A673 (cell line): ENCODE data around the gene FAM13A. TPM values are rescaled to one million over a fixed set of nuclear protein-coding genes. Genes with fewer than 3 reads are reported as not detected.
A peak's percentile ranks its signal among the peaks of the same experiment; 100 is the strongest.

Source experiments
- BruUV-seq: library from RNA; stranded (reverse); fragments of 400-500 nt; replicated peaks from 2 replicates; lab custom pipeline; 2021; lab: Mats Ljungman, UMichigan
- CTCF ChIA-PET: fragments of 300-600 bp; sonication (Branson Sonifier 250); formaldehyde crosslinking; loops from one replicate; lab custom pipeline; 2022; ENCODE audit warnings: antibody characterized with exemption; lab: Charles Lee
- POLR2A ChIA-PET: fragments of 300-600 bp; sonication (Branson Sonifier 250); formaldehyde crosslinking; loops from one replicate; lab custom pipeline; 2022; ENCODE audit warnings: antibody characterized with exemption; ENCODE audit not compliant: low non-redundant PET; lab: Charles Lee
- DNase-seq: peaks from one replicate; pipeline ENCODE4 v3.0.0-alpha.2; 2015; ENCODE audit warnings: low spot score
- H3K27ac ChIP-seq: fragments of 200-600 bp; sonication (generic); 2 replicates; pipeline ENCODE4 v1.5.1; 2016; ENCODE audit warnings: mixed run types, low read depth, mild to moderate bottlenecking, mixed read lengths, antibody characterized with exemption, low read length; ENCODE audit not compliant: poor library complexity, severe bottlenecking
- H3K27me3 ChIP-seq: fragments of 200-600 bp; sonication (generic); replicated peaks from 2 replicates; pipeline ENCODE4 v1.6.1; 2017; ENCODE audit warnings: mixed run types, low read depth, mild to moderate bottlenecking, mixed read lengths, antibody characterized with exemption, low read length; ENCODE audit not compliant: insufficient read depth, poor library complexity
- H3K36me3 ChIP-seq: fragments of 200-600 bp; sonication (generic); 2 replicates; pipeline ENCODE4 v1.6.1; 2016; ENCODE audit warnings: mixed run types, mild to moderate bottlenecking, mixed read lengths, antibody characterized with exemption, low read length; ENCODE audit not compliant: insufficient read depth, poor library complexity, severe bottlenecking
- H3K4me1 ChIP-seq: fragments of 200-600 bp; sonication (generic); 2 replicates; pipeline ENCODE4 v1.6.1; 2017; ENCODE audit warnings: mixed run types, mild to moderate bottlenecking, mixed read lengths, antibody characterized with exemption, low read length; ENCODE audit not compliant: insufficient read depth, poor library complexity, severe bottlenecking
- H3K4me3 ChIP-seq: fragments of 200-600 bp; sonication (generic); 2 replicates; pipeline ENCODE4 v1.5.1; 2016; ENCODE audit warnings: low read depth, mixed run types, mild to moderate bottlenecking, mixed read lengths, low read length; ENCODE audit not compliant: poor library complexity, severe bottlenecking
- H3K9me3 ChIP-seq: fragments of 200-600 bp; sonication (generic); 2 replicates; pipeline ENCODE4 v1.6.1; 2016; ENCODE audit warnings: mixed run types, low read depth, mild to moderate bottlenecking, mixed read lengths, antibody characterized with exemption, low read length; ENCODE audit not compliant: poor library complexity, severe bottlenecking
- EZH2 ChIP-seq: fragments of 200-600 bp; sonication (generic); IDR thresholded peaks from 2 replicates; pipeline ENCODE4 v1.6.1; 2017; ENCODE audit warnings: borderline replicate concordance, low read depth, mild to moderate bottlenecking, mixed read lengths, antibody characterized with exemption, low read length; ENCODE audit not compliant: poor library complexity, severe bottlenecking
- intact Hi-C: fragments of 100-400 bp; cut with micrococcal nuclease; formaldehyde crosslinking; loops from one replicate; pipeline ENCODE4 v1.10.0; 2022; ENCODE audit not compliant: unreplicated experiment
- total RNA-seq: library from RNA; stranded (reverse); gene quantifications from 2 replicates; pipeline ENCODE4 v1.2.3, GENCODE V29; 2021
- TF ChIP-seq, protein P1 (sequence below): fragments of 300-800, 200-600 bp; sonication (generic); conservative IDR thresholded peaks from 2 replicates; pipeline ENCODE4 v1.5.1; 2017; ENCODE audit warnings: low read depth, mild to moderate bottlenecking, antibody characterized with exemption, low read length, moderate library complexity, mixed read lengths

The FAM13A gene
- total RNA-seq, 1 experiment from 2014 or later: 15.5 TPM

GRCh38 chr4:88765729-88766128, 291.3 kb downstream of the FAM13A start:
- H3K36me3 ChIP-seq: no peaks in the 10 kb centered on the region
- CTCF ChIA-PET: no interaction called here
- no peaks in the 10 kb centered on the region for H3K27me3 ChIP-seq
- TF ChIP-seq, protein P1, sequence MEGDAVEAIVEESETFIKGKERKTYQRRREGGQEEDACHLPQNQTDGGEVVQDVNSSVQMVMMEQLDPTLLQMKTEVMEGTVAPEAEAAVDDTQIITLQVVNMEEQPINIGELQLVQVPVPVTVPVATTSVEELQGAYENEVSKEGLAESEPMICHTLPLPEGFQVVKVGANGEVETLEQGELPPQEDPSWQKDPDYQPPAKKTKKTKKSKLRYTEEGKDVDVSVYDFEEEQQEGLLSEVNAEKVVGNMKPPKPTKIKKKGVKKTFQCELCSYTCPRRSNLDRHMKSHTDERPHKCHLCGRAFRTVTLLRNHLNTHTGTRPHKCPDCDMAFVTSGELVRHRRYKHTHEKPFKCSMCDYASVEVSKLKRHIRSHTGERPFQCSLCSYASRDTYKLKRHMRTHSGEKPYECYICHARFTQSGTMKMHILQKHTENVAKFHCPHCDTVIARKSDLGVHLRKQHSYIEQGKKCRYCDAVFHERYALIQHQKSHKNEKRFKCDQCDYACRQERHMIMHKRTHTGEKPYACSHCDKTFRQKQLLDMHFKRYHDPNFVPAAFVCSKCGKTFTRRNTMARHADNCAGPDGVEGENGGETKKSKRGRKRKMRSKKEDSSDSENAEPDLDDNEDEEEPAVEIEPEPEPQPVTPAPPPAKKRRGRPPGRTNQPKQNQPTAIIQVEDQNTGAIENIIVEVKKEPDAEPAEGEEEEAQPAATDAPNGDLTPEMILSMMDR: no peak
- TF ChIP-seq EZH2: no peak
- no peaks in the 10 kb centered on the region for H3K9me3 ChIP-seq
- BruUV-seq: no TSS peak
- POLR2A ChIA-PET: no interaction called here
- no peak overlapping the region for H3K27ac ChIP-seq
- H3K4me1 ChIP-seq: peaks cover 5% of the 10 kb centered on the region
- no peak overlapping the region for H3K4me3 ChIP-seq
- DNase-seq: peak; percentile 4
- intact Hi-C loops: no loop called here

DNA sequence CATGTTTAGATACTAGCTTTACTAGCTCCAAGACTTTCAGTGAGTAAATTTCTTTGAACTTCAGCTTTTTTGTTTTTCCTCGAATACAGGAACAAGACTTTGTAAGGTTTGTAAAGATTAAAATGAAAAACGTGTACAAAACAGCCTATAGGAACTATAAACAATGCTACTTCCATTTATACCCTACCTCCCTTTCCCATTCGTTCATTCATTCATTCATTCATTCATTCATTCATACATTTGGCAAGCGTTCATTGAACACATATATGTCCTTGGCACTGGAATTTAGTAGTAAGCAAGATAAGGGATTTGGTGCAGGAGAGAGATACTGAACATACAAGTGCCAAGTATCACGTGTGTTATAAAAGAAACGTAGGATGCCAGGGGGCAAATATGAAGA, 293.9 kb downstream of the FAM13A start:
- Histone ChIP-seq H3K27ac (no peak overlapping the region), H3K4me3 (no peak overlapping the region), H3K36me3 (no peaks in the 10 kb centered on the region), H3K27me3 (no peaks in the 10 kb centered on the region), H3K9me3 (no peaks in the 10 kb centered on the region), H3K4me1 (peaks cover 29% of the 10 kb centered on the region)
- intact Hi-C loops: no loop called here
- ChIA-PET POLR2A (no interaction called here), CTCF (no interaction called here)
- no peak for DNase-seq
- no TSS peak for BruUV-seq
- TF ChIP-seq EZH2: no peak
- TF ChIP-seq, protein P1: no peak

DNA sequence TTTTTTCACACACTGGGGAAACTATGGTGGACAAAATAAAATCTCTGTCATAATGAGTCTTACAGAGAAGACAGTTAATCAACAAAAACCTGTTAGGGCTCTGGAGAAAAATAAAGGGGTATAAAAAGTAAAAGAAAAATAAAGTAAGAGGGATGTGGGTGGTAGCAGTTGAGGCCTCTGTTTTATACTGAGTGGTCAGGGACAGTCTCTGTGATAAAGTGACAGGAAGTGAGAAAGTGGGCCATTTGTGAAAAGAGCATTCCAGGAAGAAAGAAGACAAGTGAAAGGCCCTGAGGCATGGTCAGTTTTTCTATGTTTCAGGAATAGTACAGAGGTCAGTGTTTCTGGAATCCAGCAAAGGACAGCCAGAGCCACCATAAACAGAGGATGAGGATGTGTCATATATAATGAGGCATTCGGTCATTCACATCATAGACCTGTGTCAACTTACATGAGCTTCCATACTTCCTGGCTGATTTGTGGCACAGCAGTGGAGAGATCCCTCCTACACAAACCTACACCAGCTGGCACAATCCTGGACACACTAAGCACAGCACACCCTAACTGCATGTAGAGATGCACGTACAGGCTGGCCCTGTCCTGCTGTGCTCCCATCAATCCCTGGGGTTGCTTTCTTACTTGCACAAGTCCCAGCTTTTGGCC, 295.0 kb downstream of the FAM13A start:
- H3K4me3 ChIP-seq: no peak overlapping the region
- DNase-seq: no peak
- no peaks in the 10 kb centered on the region for H3K9me3 ChIP-seq
- CTCF ChIA-PET: no interaction called here
- intact Hi-C loops: no loop called here
- POLR2A ChIA-PET: no interaction called here
- H3K27me3 ChIP-seq: no peaks in the 10 kb centered on the region
- no TSS peak for BruUV-seq
- H3K27ac ChIP-seq: no peak overlapping the region
- TF ChIP-seq, protein P1: no peak
- TF ChIP-seq EZH2: no peak
- no peaks in the 10 kb centered on the region for H3K36me3 ChIP-seq
- H3K4me1 ChIP-seq: peaks cover 29% of the 10 kb centered on the region
